NCI-H1436 treated with DMSO at 0.1 percent for 48 hours (cell line): ENCODE measurements around the gene ADPRHL1.
"Not testable (repeated sequence)": the region's sequence is repeated elsewhere in the genome, so short reads cannot be mapped to it uniquely, and the experiment has no call there.

Experiments
- DNase-seq: peaks from one replicate; lab custom pipeline; 2025; lab: John Stamatoyannopoulos, UW

Gene ADPRHL1

GRCh38 chr13:113402471-113403254 lies 50.6 kb downstream of the ADPRHL1 start:
- DNase-seq, result no peak

- no peak for DNase-seq
These were observed 51.6 kb downstream of the ADPRHL1 start for GRCh38 chr13:113401452-113402415.

- DNase-seq, result no peak
These were observed 52.5 kb downstream of the ADPRHL1 start for GRCh38 chr13:113400621-113401451.

- DNase-seq, result no peak
These were observed 53.5 kb downstream of the ADPRHL1 start for GRCh38 chr13:113399755-113400149.

GRCh38 chr13:113398963-113399754 lies 54.1 kb downstream of the ADPRHL1 start:
- DNase-seq, result no peak

- no peak for DNase-seq
These were observed 55.5 kb downstream of the ADPRHL1 start for GRCh38 chr13:113397608-113398425.

GRCh38 chr13:113394339-113394640 lies 59.0 kb downstream of the ADPRHL1 start:
- no peak for DNase-seq

- DNase-seq, result no peak
These were observed 59.5 kb downstream of the ADPRHL1 start for GRCh38 chr13:113393563-113394338.

- DNase-seq, result no peak
These were observed 60.1 kb downstream of the ADPRHL1 start for GRCh38 chr13:113393226-113393562.

- no peak for DNase-seq
These were observed 62.3 kb downstream of the ADPRHL1 start for GRCh38 chr13:113390874-113391497.

- DNase-seq, result not testable (repeated sequence)
These were observed 63.7 kb downstream of the ADPRHL1 start for GRCh38 chr13:113389586-113389985.

GRCh38 chr13:113387396-113387795 lies 65.9 kb downstream of the ADPRHL1 start:
- DNase-seq, result no peak

GRCh38 chr13:113383089-113383488 lies 70.2 kb downstream of the ADPRHL1 start:
- DNase-seq, result no peak

- DNase-seq, result not testable (repeated sequence)
These were observed 70.7 kb downstream of the ADPRHL1 start for GRCh38 chr13:113382542-113382941.

- DNase-seq, result no peak
These were observed 74.5 kb downstream of the ADPRHL1 start for GRCh38 chr13:113378825-113379224.

GRCh38 chr13:113374511-113375175 lies 78.6 kb downstream of the ADPRHL1 start:
- no peak for DNase-seq

GRCh38 chr13:113373811-113374485 lies 79.3 kb downstream of the ADPRHL1 start:
- DNase-seq, result no peak

GRCh38 chr13:113371701-113372100 lies 81.6 kb downstream of the ADPRHL1 start:
- DNase-seq, result not testable (repeated sequence)
